Measurements from ENCODE around the gene KDM5B. TPM values are rescaled to one million over a fixed set of nuclear protein-coding genes. Genes with fewer than 3 reads are reported as not detected.

KDM5B gene
- total RNA-seq, 4 donors from 2014 or later = 21.8 to 180 (median 47.1) TPM

DNA sequence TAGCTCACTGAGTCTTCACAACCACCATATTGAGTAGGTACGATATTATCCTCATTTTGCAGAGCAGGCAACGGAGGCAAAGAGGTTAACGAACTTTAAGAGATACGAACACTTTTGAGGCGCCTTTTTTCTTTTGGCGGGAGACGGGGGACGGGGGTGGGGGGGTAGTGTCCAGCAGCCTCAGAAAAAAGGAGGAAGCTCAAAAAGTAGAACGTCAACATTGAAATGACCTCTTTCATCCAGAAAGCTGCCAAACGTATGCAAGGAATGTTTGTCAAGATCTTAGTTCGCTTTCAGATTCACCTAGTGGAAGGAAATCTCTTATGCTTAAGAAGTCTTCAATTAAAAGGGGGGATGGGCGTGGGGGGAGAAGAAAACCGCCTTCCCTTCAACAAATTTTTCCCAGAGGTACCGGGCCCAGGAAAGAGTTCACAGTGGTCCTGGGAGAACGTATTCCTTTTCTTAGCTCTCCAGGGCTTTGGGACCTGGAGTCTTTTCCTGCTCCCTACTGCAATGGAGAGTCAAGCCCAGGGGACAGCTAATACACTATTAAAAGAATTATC, 1.5 kb upstream of the KDM5B start:
- no peaks in the 10 kb centered on the region for H3K27me3 ChIP-seq
- no peaks in the 10 kb centered on the region for H3K36me3 ChIP-seq
- intact Hi-C loops (cut with DNase I; ENCODE audit: low total_unique reads) = loop anchor here (5.0 kb wide), 1 partner anchor 78 kb away; the partner anchor contains the start of gene RABIF
- H3K4me1 ChIP-seq = no peaks in the 10 kb centered on the region
- DNase-seq = no peak
- H3K9me3 ChIP-seq = no peaks in the 10 kb centered on the region
- peak overlapping the region in 1 of 2 donors; percentile 77 for H3K4me3 ChIP-seq
- H3K27ac ChIP-seq = peak overlapping the region; percentile 83 to 85
- TF ChIP-seq, protein P1, sequence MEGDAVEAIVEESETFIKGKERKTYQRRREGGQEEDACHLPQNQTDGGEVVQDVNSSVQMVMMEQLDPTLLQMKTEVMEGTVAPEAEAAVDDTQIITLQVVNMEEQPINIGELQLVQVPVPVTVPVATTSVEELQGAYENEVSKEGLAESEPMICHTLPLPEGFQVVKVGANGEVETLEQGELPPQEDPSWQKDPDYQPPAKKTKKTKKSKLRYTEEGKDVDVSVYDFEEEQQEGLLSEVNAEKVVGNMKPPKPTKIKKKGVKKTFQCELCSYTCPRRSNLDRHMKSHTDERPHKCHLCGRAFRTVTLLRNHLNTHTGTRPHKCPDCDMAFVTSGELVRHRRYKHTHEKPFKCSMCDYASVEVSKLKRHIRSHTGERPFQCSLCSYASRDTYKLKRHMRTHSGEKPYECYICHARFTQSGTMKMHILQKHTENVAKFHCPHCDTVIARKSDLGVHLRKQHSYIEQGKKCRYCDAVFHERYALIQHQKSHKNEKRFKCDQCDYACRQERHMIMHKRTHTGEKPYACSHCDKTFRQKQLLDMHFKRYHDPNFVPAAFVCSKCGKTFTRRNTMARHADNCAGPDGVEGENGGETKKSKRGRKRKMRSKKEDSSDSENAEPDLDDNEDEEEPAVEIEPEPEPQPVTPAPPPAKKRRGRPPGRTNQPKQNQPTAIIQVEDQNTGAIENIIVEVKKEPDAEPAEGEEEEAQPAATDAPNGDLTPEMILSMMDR (IDR thresholded peaks at IDR 0.05) = no peak
- no peak for TF ChIP-seq POLR2A (IDR thresholded peaks at IDR 0.05)

DNA sequence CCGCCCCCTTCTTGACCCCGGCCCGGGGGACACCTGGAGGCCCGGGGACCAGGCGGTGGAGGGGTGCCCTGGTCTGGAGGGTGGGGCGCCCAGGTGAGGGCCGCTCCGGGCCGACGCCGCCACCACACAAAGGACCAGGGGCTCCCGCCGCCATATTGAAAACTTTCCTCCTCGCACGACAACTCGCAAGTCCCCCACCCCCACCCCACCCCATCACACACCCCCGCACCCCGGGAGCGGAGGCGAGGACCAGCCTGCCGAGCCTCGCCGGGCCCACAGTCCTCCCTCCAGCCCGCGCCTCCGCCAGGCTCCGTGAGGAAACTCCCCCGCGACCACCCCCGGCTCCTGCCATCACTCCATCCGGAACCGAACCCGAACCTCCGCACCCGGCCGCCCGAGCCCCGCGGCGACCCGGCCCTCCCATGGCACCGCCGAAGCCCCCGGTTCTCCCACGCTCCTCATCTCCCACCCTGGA, 733 bp downstream of the KDM5B start:
- DNase-seq = peak; percentile 34 to 39
- Histone ChIP-seq H3K36me3 (no peaks in the 10 kb centered on the region), H3K9me3 (no peaks in the 10 kb centered on the region), H3K27me3 (no peaks in the 10 kb centered on the region), H3K4me1 (no peaks in the 10 kb centered on the region), H3K4me3 (peak overlapping the region; percentile 73 to 84), H3K27ac (peak overlapping the region; percentile 86 to 92)
- intact Hi-C loops (cut with DNase I; ENCODE audit: low total_unique reads) = loop anchor here (5.0 kb wide), 1 partner anchor 80 kb away; the partner anchor contains the start of gene RABIF
- TF ChIP-seq POLR2A (IDR thresholded peaks at IDR 0.05) = no peak

DNA sequence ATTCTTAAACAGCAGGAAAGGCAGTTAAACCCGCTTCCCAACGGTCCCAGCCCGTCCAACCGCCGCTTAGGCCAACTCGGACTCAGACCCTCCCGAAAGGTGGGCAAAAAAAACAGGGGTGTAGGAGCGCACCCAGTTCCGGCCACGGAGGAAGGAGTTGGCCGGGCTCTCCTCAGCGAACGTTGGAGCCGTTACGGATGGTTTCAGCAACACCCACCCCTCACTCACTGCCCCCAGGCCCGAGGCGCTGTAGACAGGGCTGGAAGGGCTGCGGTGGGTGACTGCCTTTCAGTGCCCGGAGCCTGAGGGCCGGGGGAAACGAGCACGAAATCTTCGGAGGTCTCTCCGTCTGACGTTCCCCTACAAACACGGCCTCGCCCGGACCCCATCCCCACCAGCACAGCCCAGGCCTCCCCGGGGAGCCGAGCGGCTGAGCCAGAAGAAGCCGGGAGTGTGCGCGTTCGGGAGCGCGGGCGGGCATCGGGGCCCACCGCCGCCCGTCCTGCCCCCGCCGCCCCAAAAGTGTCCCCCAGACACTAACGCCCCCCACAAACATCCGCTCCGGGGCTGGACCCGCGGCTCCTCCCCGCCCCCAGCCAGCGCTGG, 1.3 kb downstream of the KDM5B start:
- DNase-seq = peak in 1 of 2 donors; percentile 25
- Histone ChIP-seq H3K36me3 (no peaks in the 10 kb centered on the region), H3K4me1 (no peaks in the 10 kb centered on the region), H3K4me3 (peak overlapping the region; percentile 73 to 84), H3K27ac (peak overlapping the region; percentile 86 to 92), H3K9me3 (no peaks in the 10 kb centered on the region), H3K27me3 (no peaks in the 10 kb centered on the region)
- intact Hi-C loops (cut with DNase I; ENCODE audit: low total_unique reads) = loop anchor here (5.0 kb wide), 1 partner anchor 80 kb away; the partner anchor contains the start of gene RABIF
- TF ChIP-seq POLR2A (IDR thresholded peaks at IDR 0.05) = no peak
- TF ChIP-seq, protein P1 (IDR thresholded peaks at IDR 0.05) = no peak

DNA sequence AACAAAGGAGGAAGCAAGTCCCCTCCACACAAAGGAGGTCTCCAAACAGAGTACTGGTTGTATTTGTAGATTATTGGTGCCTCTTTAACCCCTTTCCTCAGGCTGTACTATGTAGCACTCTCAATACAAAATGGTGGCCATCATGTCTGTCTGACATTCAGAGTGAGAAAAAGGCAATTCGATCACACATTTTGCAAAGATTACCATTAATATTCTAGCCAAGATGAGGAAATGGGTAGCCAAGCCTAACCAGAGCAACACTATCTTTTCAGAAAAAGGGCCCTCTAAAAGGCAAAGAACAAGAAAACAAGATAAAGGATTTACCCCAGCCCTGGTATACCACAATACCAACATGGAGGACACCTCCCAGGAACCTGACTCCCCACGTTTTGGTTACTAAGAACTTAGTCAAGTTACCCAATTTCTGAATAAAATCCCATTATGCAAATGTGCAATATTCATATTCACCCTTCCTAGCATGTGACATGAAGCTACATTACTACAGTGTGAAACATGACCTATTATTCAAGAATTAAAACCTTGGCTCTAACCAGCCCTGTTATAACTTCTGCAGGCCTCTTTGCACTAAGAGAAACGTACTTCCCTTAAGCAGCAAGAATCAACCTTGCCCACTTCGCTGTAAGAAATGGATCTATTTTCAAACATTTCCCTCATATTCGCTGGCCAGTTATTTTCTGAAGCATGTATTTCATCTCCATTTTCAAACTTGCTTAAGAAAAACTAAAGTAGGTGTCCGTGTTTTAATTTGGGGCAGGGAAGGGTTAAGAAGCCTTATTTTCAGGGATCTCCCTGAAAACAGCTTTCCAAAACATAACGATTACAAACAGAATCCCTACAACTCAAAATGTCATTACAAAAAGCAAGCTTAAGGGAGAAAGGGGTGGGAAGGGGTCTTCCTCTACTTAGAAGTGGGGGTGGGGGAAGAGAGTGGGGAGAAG, 2.1 kb downstream of the KDM5B start:
- H3K4me1 ChIP-seq = no peaks in the 10 kb centered on the region
- no peak for DNase-seq
- H3K9me3 ChIP-seq = no peaks in the 10 kb centered on the region
- H3K4me3 ChIP-seq = peak overlapping the region; percentile 73 to 84
- TF ChIP-seq, protein P1 (IDR thresholded peaks at IDR 0.05) = no peak
- TF ChIP-seq POLR2A (IDR thresholded peaks at IDR 0.05) = no peak
- H3K27me3 ChIP-seq = no peaks in the 10 kb centered on the region
- intact Hi-C loops (cut with DNase I; ENCODE audit: low total_unique reads) = loop anchor here (5.0 kb wide), 1 partner anchor 81 kb away; the partner anchor contains the start of gene RABIF
- no peaks in the 10 kb centered on the region for H3K36me3 ChIP-seq
- peak overlapping the region; percentile 86 to 92 for H3K27ac ChIP-seq

DNA sequence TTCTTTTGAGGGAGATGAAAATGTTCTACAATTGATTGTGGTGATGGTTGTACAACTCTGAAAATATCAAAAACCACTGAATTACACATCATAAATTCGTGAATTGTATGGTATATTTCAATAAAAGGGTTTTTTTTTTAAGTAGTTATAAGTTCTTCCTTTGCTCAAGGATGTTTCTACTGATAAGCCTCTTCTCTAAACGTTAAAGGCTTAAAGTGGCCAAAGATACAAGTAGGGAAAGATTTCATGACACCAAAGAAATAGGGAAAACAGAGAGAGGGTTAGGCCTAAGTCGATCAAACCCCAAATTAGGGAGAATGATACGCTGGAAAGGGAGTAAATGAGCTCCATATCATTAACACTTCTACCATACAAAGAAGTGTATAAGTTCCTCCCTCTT, 4.1 kb downstream of the KDM5B start:
- H3K27me3 ChIP-seq = no peaks in the 10 kb centered on the region
- H3K9me3 ChIP-seq = no peaks in the 10 kb centered on the region
- intact Hi-C loops (cut with DNase I; ENCODE audit: low total_unique reads) = no loop called here
- H3K27ac ChIP-seq = no peak overlapping the region
- TF ChIP-seq POLR2A (IDR thresholded peaks at IDR 0.05) = no peak
- TF ChIP-seq, protein P1 (IDR thresholded peaks at IDR 0.05) = no peak
- no peaks in the 10 kb centered on the region for H3K36me3 ChIP-seq
- H3K4me3 ChIP-seq = no peak overlapping the region
- DNase-seq = no peak
- H3K4me1 ChIP-seq = no peaks in the 10 kb centered on the region

Data from uterus (tissue), 4 donors.